ENCODE results near the gene CLDN25.

DNA sequence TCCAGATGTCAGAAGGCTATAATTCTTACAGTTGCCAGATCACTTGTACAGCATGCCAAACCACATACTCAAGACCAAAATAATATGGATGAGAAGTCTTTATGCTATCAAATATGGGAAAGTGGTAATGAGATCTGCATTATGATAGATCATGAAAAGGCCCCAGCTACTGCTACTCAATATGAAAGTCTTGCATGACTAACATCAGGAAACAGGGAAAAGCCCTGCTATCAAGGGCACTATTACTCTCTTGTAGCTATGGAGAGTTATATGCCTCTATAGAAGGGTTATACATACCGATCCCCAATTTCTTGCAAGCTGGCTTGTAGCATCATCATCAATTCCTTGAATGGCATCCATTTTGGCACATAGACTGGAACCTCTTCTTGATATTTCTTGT is 43.3 kb upstream of the CLDN25 start:
- TF ChIP-seq, protein P1, sequence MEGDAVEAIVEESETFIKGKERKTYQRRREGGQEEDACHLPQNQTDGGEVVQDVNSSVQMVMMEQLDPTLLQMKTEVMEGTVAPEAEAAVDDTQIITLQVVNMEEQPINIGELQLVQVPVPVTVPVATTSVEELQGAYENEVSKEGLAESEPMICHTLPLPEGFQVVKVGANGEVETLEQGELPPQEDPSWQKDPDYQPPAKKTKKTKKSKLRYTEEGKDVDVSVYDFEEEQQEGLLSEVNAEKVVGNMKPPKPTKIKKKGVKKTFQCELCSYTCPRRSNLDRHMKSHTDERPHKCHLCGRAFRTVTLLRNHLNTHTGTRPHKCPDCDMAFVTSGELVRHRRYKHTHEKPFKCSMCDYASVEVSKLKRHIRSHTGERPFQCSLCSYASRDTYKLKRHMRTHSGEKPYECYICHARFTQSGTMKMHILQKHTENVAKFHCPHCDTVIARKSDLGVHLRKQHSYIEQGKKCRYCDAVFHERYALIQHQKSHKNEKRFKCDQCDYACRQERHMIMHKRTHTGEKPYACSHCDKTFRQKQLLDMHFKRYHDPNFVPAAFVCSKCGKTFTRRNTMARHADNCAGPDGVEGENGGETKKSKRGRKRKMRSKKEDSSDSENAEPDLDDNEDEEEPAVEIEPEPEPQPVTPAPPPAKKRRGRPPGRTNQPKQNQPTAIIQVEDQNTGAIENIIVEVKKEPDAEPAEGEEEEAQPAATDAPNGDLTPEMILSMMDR (optimal IDR thresholded peaks at IDR 0.05 in 1 of 3, IDR thresholded peaks at IDR 0.05 in 1 of 3, conservative IDR thresholded peaks at IDR 0.05 in 1 of 3; ENCODE audit: extremely low read depth in 1 of 3, insufficient read depth in 2 of 3, low read length in 3 of 3): no peak
- no peak for TF ChIP-seq EZH2 (IDR thresholded peaks at IDR 0.05; ENCODE audit: low read length)

All from keratinocyte (primary cell).